Endometrial microvascular endothelial cells (primary cell): Measurements from ENCODE around the gene PCBP2. TPM values are rescaled to one million over a fixed set of nuclear protein-coding genes. Genes with fewer than 3 reads are reported as not detected.

Experiments
- in situ Hi-C: cut with HindIII; loops from 2 replicates; pipeline ENCODE4 v1.10.0; 2017; ENCODE audit warnings: low sequenced_read_pairs, low pct_unique_long_range_greater_than_20kb; ENCODE audit errors: inconsistent ontology term
- total RNA-seq: library from RNA; depleted of rRNA; stranded (reverse); fragments of >200 nt; gene quantifications from one replicate; pipeline ENCODE4 v1.2.3, GENCODE V29; 2015; ENCODE audit errors: inconsistent ontology term

The PCBP2 gene
- total RNA-seq, 1 donor from 2014 or later, result 407 TPM

- in situ Hi-C loops, result no loop called here
Measured at GRCh38 chr12:53485955-53486735, 34.2 kb downstream of the PCBP2 start.

GRCh38 chr12:53486736-53487487 lies 35.0 kb downstream of the PCBP2 start:
- in situ Hi-C loops, result no loop called here

GRCh38 chr12:53489242-53489864 lies 37.5 kb downstream of the PCBP2 start:
- in situ Hi-C loops, result no loop called here

- in situ Hi-C loops, result no loop called here
Measured at GRCh38 chr12:53492188-53492587, 40.3 kb downstream of the PCBP2 start.

GRCh38 chr12:53492830-53493609 lies 41.1 kb downstream of the PCBP2 start:
- in situ Hi-C loops, result no loop called here

DNA sequence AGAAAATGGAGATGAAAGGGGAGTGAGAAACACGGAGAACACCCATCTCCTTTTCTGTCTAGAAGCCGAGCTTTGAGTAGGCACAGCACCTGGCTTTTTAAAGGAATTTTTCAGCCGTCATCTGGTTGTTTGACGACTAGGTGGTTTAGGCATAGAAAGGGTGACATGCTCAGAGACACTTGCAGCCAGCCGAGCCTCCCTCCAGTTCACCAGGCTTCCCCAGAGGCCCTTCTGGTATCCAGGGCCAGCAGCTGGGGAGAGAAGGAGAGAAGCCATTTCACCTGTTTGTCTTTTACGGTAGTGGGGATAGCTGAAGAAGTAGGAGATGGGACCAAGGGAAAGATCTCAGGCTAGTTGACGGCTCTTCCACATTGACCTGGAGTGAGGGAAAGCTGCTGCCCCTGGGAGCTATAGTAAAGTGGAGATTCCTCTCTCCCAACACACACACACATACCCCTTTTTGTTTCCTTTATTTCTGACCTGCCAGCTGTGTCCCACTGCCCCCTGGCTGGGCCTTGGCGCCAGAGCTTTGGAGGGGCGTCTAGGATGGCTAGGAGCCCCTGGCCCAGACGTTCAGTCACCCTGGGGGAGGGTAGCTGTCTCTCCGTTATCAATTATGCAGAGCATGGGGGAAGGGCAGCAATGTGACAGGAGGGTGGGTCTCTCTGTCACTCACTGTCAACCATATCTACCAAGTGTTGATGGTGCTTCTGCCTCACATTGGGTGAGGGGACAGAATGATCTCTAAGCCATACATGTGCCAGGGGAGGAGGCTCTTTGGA lies 41.9 kb downstream of the PCBP2 start:
- in situ Hi-C loops, result no loop called here

DNA sequence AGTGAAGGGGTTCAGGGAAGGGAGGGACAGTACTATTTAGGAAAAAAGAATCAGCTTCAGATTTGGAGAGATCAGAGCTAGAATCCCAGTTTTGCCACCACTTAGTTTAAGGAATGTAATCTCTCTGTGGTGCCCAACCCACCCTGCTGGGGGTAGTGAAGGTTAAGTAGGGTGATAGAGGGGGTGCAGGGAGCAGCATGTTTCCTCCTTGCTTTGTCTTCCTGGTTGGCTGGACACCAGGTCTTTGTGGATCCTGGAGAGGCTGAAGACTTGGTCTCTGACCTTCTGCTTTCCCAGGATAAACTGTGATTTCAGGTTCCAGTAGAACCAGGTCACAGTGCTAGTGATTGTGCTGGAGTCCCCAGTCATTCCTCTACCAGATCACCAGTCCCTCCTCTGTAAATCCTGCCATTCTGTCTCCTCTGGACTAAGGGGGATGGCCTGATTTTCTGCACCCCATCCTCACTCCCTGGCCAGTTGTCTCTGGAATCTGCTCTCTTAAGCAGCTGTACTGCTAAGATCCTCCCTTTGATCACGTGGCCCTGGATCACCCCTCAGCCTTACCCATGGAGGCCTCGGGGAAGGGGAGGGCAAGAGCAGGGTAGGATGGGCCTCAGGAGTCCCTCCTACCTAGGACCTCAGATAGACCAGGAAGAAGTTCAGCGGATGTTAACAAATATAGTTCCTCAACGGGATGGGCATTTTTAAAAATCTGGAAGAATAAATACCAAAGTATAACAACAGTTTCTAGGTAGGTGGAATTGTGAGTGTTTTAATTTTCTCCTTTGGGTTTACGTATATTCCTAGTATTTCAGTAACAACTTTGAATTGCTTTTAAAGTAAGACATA lies 44.2 kb downstream of the PCBP2 start:
- in situ Hi-C loops, result no loop called here

GRCh38 chr12:53496752-53497032 lies 44.8 kb downstream of the PCBP2 start:
- in situ Hi-C loops, result no loop called here

DNA sequence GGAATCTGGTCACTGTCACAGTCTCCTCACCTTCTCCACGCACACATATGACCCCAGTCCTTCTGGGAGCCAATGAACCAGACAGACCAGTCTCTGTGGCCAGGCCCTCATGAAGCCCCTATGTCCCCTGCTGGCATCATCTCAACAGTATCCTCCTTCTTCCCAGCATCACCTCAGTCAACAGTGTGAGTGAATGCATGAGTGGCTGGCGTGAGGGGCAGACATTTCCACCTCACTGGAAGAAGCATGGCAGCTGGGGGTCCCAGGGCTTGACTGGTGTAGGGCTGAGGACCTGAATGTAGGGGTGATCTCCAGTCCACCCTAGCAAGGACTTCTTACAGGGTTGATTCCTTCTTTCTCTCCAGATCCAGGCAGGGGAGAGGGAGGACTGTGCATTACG lies 45.6 kb downstream of the PCBP2 start:
- in situ Hi-C loops, result no loop called here

- in situ Hi-C loops, result no loop called here
Measured at GRCh38 chr12:53498235-53498630, 46.3 kb downstream of the PCBP2 start.

- in situ Hi-C loops, result no loop called here
Measured at GRCh38 chr12:53499266-53500141, 47.6 kb downstream of the PCBP2 start, which contains the start of gene MAP3K12. MAP3K12 (minus strand) TSS chr12:53499458; CDS start chr12:53487391, 12,067 bp downstream.

DNA sequence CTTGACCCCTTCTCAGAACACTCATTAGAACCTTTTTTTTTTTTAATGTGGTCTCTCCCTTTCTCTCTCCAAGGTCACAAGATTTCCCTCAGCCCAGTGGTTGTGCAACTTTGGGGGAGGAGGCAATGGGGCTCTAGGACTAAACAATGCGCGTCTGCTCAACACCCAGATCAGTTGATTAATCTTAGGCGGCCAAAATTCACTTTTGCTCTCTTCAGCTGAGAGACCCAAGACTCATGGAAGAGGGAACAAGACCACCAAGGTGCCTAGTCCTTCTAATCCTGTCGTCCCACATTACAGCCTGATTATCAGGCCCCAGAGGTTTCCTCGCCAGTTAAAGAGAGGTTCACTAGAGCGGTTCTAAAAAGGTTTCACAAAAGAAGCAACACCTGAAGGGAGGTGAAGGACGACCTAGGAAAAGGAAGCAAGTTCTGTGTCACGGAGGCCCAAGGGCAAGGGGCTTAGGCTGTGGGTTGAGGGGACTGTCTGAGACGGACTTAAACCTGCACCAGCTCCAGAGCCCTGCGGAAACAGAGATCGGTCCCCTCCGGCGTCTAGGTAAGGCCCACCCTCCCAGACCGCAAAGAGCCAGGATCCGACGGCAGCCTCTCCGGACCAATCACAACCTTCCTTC lies 48.4 kb downstream of the PCBP2 start:
- in situ Hi-C loops, result no loop called here

DNA sequence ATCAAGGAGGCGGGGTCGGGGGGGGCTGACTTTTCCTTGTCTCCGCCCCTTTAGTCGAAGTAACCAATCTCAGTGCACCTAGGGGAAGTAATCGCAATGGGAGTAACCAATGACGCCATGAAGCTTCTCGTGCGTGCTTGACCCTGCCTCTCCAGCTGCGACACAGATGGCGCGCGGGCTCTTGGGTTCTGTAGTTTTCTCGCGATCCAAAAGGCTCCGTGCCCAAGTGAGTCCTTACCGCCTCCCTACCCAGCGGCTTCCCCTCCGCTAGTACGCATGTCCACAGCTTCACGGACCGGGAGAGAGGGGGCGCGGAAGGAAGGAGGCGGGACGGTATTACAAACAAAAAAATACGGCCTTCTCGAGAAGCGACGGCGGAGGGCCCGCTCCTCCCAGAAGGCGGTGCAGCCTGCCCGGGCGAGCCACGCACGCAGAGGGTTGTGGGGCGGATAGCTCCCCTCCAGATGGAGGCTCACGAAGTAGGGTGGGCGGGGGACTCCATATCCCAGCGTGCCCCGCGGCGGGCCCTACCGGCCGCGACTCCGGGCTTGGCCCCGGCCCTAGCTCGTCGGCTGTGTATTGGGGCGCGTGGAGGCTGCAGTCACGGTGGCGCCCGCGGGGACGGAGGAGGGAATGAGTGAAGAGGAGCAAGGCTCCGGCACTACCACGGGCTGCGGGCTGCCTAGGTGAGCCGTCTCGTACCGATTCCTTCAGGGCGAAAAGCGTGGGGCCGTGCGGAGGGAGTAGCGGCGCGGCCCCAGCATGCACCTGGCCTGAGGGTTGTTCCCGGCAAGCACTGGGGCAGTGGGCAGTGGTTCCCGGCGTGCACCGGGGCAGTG lies 49.1 kb downstream of the PCBP2 start, which contains the start of gene TARBP2:
Gene TARBP2 (plus strand): TSS at position 508 of the 839 bp plus-strand sequence. CDS start 126 bp downstream, at position 634.
- in situ Hi-C loops, result no loop called here

- in situ Hi-C loops, result no loop called here
Measured at GRCh38 chr12:53501615-53502181, 49.8 kb downstream of the PCBP2 start.

- in situ Hi-C loops, result no loop called here
Measured at GRCh38 chr12:53502331-53502730, 50.4 kb downstream of the PCBP2 start.
